Superior temporal gyrus (tissue), 1 donor: ENCODE measurements around the gene ZXDC.

Experiments used
- DNase-seq: peaks from one replicate; pipeline ENCODE4 v3.0.0-alpha.2; 2016; ENCODE audit errors: extremely low spot score

ZXDC gene

DNA sequence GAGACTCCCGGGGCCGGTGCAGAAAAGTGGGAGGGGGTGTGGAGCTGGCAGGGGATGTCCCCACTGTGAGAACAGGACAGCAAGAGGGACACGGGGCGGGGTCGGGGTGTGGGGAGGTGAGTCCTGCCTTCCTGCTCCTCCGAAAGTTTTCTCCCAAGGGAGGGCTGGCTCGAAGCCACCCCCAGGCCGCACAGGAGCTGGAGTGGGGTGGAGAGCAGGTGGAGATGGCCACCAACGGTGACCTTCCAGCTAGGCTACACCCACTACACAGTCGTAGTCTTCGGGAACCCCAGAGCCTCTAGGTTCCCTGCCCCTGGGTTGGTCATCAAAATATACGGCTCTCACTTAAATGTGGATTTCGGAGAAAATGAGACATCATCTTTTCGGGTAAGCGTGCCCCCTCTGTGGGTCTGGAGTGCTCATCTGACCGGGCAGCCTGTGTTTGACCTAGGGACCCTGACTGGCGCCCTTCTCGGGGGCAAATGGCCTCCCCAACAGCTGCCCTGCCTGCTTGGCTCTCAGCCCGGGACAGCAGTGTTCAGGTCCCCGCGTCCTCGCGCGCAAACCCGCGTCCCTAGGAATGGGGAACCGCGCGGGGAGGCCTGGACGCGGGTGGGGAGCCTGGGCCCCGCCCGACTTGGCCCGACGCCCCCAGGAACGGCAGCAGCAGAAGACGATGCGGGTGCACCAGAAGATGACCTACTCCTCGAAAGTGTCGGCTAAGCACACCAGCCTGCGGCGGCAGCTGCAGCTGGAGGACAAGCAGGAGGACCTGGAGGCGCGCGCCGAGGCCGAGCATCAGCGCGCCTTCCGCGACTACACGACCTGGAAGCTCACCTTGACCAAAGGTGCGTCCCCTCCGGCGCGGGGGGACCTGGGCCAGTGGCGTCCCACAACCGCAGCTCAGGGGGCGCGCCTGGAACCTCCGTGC, 59.8 kb downstream of the ZXDC start:
- DNase-seq: no peak

- DNase-seq: no peak
These were observed 60.6 kb downstream of the ZXDC start for GRCh38 chr3:126414961-126415660.

DNA sequence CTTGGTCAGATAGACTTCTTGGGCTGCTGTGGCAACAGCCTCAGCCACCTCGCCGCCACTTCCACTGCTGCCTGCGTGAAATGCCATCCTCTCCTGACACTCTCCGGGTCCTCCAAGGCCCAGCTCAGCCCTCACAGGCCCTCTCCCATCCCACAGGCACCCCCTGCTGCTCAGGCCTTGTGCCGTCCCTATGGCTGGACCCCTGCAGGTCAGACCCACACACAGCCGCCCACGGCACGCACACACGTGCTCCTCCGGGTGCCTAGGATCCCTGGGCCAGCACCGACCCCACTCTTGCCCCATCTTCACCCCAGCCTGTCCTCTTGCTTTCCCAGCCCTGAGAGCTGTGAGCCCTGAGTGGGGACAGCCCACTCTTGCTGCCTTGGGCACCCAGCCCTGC, 61.3 kb downstream of the ZXDC start:
- no peak for DNase-seq

GRCh38 chr3:126413693-126414080, 62.0 kb downstream of the ZXDC start:
- DNase-seq: no peak

GRCh38 chr3:126412841-126413692, 62.6 kb downstream of the ZXDC start:
- no peak for DNase-seq

GRCh38 chr3:126408099-126408498, 67.6 kb downstream of the ZXDC start:
- no peak for DNase-seq

DNA sequence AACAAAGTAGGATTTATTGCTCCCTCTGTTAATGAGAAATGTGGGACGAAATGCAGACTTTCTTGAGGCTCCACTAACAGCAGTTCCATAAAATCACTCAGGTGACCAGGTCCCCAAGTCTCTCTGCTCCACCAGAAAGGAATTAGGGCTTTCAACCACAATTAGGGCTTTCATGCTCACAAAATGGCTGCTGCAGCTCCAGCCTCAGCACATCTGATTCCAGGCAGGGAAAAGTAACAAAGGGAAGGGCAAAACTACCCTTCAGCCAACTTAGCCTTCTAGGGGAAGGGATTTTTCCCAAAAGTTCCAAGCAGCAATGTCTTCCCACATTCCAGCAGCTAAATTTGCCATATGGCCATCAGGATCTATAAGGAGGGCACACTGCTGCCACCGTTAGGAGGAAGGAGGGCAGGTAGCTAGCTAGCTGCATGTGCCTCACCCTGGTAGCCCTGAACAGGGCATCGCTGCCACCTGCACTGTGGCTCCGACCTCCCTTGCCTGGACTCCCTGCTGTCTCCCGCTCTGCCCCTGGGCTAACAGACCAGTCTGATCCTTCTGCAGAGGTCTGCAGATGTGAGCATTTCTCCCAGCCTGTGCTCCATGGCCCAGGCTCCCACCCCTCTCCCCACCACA, 68.2 kb downstream of the ZXDC start:
- no peak for DNase-seq

DNA sequence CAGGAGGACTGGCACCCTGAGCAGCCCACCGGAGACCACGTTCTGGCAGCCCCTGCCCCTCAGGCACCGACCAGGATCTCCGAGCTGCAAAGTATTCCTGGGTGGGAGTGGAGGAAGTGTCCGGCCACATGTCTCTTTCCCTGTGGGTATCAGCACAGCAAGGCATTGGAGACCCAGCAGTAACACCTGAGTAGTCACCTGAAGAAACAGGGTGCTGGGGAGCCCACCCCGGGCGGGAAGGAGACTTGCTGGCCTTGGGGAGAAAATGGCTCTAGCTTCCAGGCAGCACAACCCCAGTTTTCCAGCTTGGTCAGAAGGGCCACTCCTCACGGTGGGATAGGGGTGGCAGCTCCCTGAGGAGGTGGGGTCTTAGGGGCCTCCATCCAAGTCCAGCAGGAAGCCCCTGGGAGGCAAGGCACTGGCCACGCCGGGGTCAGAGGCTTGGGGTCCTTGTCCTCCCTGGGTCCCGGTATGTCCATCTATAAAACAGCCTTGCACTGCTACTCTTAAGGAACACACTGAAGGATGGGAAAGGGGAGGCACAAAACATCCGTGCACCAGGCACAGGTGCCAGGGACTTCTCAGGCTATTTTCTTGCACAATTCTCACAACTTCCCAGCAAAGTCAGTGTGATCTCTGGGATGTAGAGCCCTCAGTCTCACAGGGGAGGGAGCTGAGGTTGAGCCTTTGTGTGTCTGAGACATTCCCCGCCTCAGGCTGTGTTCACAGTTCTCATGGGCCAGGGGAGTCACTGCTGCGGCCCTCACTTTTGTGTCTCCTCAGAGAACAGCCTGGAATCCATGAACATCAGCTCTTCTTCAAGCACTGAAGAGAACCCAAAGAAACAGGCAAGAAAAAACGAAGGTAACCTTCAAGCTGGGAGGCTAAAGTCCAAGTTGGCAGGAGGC, 69.0 kb downstream of the ZXDC start:
- no peak for DNase-seq

GRCh38 chr3:126402666-126403302, 72.9 kb downstream of the ZXDC start:
- no peak for DNase-seq

DNA sequence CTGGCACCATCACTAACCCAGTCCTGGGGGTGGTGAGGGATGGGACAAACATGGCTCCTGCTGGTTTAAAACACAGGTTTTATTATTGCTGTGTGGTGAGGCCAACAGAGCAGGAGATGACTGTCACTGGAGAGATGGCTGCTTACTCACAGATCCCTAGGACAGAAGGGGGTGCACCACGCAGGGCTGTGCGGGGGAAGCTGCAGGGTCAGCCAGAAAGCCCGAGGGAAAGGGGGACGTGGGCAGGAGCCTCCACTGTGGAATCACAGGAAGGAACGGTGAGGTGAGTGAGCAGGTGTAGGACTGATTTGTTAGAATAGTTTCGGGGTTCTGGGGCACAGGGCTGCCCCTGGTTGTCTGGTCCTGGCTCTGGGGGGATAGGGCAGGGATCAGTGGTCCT, 73.5 kb downstream of the ZXDC start:
- DNase-seq: no peak

- no peak for DNase-seq
These were observed 74.0 kb downstream of the ZXDC start for GRCh38 chr3:126401611-126402160.

DNA sequence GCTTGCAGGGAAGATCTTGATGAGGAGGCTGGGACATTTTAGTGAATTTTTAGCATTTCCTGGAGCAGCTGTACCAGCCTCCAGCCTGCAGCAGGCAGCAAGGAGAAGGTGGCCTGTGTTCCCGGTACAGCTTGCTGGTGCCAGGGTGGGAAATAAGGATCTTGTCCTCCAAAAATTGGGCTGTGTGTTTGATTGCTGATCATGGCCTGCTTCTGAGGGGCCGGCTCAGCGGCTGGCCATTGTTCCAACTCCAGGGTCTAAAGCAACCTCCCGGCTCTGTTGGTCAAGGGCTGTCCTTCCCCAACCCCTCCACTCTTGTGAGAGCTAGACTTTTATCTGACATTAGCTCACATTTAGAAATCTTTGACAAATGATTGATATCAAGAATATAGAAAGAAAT, 75.9 kb downstream of the ZXDC start:
- DNase-seq: no peak

- peak; percentile 22 for DNase-seq
These were observed 76.3 kb downstream of the ZXDC start for GRCh38 chr3:126399351-126399735.

GRCh38 chr3:126398423-126399350, 77.0 kb downstream of the ZXDC start:
- no peak for DNase-seq

- DNase-seq: no peak
These were observed 77.9 kb downstream of the ZXDC start for GRCh38 chr3:126397610-126398422.

DNA sequence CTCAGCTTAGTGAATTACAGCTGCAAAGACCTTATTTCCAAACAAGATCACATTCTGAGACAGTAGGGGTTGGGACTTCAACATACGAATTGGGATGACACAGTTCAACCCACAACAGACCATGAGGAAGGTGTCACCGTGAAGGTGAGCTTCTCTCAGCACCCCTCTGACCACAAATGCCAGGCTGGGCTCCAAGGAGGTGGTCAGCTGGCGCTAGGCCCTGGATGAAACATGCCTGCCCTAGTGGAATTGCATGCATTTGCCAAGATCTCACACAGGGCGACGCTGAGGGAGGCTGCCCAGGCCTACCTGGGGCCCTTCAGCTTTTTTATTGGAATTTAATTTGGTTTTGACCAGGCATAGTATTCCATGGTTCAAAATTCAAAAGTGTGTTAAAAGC, 79.2 kb downstream of the ZXDC start:
- DNase-seq: no peak

- DNase-seq: no peak
These were observed 79.7 kb downstream of the ZXDC start for GRCh38 chr3:126395846-126396513.
